HG02763 (cell line): ENCODE results near the gene AMER2.
A peak's percentile ranks its signal among the peaks of the same experiment; 100 is the strongest.
"Not testable (repeated sequence)": the region's sequence is repeated elsewhere in the genome, so short reads cannot be mapped to it uniquely, and the experiment has no call there.

Source experiments
- ATAC-seq: cut with Tn5 transposase; IDR thresholded peaks from one replicate; pipeline ENCODE4 v1.9.1; 2021; ENCODE audit warnings: mild to moderate bottlenecking, moderate library complexity; ENCODE audit not compliant: unreplicated experiment

AMER2 gene

GRCh38 chr13:25186187-25186586 is 14.1 kb upstream of the AMER2 start:
- ATAC-seq = peak; percentile 42

- peak; percentile 26 for ATAC-seq
Measured at GRCh38 chr13:25181597-25181996, 9.5 kb upstream of the AMER2 start.

DNA sequence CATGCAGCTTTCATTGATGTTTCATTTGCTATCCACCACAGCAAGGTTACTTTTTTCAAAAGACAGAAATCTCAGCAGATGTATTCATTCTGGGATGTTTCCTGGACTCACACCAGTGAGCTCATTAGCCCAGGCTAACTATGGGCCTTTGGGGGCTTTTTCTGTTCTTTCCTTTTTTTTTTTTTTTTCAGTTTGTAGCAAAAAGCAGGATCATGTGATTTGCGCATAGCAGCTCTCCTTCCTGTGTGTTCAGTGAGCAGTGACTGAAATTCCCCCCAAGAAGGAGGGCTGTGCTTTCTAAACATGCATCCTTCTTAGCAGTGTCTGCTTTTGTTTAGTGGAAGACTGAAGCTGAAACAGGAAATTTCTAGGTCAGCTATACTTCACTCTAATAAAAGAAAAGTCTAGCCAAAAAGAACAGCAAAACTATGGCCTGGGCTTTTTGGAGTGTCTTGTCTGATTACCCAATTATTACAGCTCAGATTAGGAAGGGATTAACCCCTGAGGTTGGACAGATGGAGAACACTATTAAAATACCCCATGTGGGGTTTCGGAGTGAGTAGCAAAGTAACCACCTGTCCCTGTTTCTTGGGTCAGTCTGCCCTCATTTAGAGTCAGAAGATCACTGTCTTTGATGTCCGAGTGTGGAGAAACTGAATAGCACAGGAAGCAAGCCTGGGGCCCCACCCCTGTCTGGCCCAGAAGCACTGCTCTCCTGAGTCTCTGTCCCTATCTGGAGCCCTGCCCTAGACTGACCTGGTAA is 8.9 kb upstream of the AMER2 start:
- peak; percentile 64 for ATAC-seq

- ATAC-seq = no peak
Measured at GRCh38 chr13:25179832-25180774, 8.0 kb upstream of the AMER2 start.

- ATAC-seq = no peak
Measured at GRCh38 chr13:25179011-25179410, 6.9 kb upstream of the AMER2 start.

GRCh38 chr13:25178070-25178469 is 6.0 kb upstream of the AMER2 start:
- no peak for ATAC-seq

GRCh38 chr13:25177636-25178035 is 5.5 kb upstream of the AMER2 start:
- no peak for ATAC-seq

- ATAC-seq = no peak
Measured at GRCh38 chr13:25177012-25177411, 4.9 kb upstream of the AMER2 start.

DNA sequence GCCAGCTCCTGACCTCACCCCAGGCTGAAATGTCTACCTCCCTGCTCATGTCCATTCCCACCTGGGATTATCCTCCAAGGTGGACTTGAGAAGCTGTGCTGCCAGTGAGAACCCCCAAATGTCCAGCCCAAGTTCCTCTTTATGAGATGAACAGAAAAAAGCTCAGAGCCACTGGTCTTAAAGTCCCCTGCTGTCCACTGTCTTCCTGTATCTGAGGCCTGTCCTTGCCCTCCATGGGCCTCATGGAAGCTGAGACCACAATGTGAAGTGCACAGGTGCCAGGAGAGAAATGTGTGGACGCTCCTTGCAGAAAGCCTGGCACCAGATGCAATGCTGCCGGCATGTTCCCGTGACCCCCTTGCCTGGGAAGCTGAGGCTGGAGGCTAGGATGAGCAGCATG is 3.3 kb upstream of the AMER2 start:
- no peak for ATAC-seq

- ATAC-seq = no peak
Measured at GRCh38 chr13:25175026-25175425, 2.9 kb upstream of the AMER2 start.

DNA sequence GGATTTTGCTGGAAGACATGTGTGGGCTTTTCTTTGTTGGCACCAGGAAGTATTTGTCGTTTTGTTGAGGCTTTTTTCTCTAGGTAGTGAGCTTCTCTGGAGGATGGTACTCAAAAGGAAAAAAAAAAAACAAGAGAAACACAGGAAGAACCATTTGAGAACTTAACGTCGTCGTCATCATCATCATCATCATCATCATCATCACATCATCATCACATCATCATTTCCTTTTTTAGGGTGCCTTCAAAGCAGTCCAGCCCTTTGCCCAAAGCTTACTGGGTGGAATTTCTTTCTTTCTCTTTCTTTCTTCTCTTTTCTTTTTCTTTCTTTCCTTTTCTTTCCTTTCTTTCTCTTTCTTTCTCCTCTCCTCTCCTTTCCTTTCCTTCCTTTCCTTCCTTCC is 2.2 kb upstream of the AMER2 start:
- ATAC-seq = no peak

DNA sequence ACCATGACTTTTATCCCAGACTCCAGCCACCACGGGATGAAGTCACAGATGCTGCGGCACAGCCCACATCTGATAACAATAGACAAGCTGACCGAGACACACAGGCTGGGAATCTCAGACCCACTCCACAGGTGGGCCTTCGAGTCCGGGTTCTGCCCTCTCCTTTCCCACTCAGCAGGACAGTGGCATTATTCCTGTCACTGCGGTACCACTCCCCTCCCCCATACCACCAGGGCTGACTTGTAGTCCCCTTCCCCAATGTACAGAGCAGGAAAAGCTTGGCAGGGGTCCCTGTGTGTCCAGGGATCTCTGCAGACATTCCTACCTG is 179 bp upstream of the AMER2 start:
- ATAC-seq = no peak

DNA sequence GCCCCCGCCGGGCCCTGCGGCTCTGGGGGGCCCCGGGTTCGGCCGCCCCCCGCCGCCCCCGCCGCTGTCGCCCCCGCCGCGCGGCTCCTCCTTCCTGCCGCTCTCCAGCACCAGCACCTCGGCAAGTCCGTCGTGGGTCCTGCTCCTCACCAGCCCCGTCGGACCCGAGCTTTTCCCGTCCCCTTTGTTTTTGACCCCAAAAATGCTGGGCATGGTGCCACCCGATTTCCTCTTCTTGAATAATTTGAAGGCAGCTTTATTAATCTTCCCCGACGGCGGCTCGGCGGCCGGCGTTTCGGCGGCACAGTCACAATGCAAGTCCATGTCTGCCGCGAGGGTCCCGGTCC is 945 bp downstream of the AMER2 start:
- ATAC-seq = no peak

- ATAC-seq = no peak
Measured at GRCh38 chr13:25170554-25171111, 1.5 kb downstream of the AMER2 start.

GRCh38 chr13:25169951-25170553 is 2.0 kb downstream of the AMER2 start:
- ATAC-seq = no peak

- no peak for ATAC-seq
Measured at GRCh38 chr13:25169356-25169755, 2.7 kb downstream of the AMER2 start.

- no peak for ATAC-seq
Measured at GRCh38 chr13:25168790-25169189, 3.3 kb downstream of the AMER2 start.

DNA sequence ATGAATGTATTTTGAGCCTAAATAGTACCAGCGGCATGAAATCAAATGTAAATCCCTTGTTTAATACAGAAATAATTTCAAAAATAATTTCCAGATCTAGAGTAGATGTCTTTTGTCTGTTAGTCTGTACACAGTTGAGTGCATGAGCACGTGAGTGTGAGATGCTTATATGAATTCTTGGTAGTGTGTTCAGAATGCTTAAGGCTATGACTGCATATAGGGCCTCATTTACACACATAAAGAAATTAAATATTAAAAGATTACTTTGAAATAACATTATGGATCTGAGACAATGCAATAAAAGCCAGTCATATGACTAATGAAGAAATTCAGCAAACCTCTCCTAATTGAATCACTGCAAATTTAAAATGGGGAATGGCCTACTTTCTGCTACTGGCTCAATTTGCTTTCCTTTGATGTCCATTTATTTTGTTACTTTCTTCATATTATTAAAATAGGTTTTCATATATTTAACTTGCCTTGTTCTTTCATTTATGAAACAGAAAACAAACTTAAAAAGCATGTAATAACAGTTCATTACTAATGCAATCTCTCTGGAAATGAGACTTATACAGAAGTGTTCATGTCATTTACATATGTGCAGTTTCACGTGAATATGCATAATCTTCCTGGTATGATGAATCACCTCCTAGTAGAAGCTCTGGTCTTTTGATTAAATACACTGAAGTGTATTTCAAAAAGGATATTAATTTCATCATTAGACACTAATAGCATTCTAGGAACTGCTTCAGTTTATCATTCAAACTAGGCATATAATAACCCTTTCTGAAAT is 4.5 kb downstream of the AMER2 start:
- no peak for ATAC-seq

- no peak for ATAC-seq
Measured at GRCh38 chr13:25166306-25166705, 5.8 kb downstream of the AMER2 start.

DNA sequence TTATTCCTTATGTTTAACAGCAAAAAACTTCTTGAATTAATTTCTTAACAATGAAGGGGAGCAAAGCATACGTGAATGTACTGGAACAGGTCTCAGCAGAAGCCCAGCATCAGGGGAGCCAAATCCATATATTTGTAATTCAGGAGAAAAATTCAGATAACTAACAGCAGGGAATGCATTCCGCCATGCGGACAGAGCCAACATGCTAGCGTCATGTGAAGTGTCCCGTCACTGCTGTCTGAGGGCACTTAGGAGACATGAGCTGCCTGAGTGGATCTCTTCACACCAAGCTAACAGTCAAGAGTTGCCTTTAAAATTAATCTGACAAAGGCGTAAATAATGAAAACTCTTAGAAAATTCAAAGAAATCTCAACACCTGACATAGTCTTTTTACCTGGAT is 6.4 kb downstream of the AMER2 start:
- no peak for ATAC-seq

- ATAC-seq = not testable (repeated sequence)
Measured at GRCh38 chr13:25165163-25165562, 6.9 kb downstream of the AMER2 start.
